CD4-positive, alpha-beta T cell treated with Interleukin-6 for 4 hours (primary cell): Measurements from ENCODE around the gene ADSS1.

Experiments
- DNase-seq: peaks from one replicate; pipeline ENCODE4 v3.0.0-alpha.2; 2020; ENCODE audit warnings: mixed read lengths

Gene ADSS1

GRCh38 chr14:104723651-104724406 lies at the start of gene ADSS1:
TSS of gene ADSS1 (plus strand) at chr14:104724229. CDS start at chr14:104724271, 42 bp downstream.
- DNase-seq: peak; percentile 75

- DNase-seq: no peak
These were observed 48.6 kb upstream of the ADSS1 start for GRCh38 chr14:104675447-104675846.

GRCh38 chr14:104676130-104676693 lies 47.8 kb upstream of the ADSS1 start:
- DNase-seq: no peak

GRCh38 chr14:104676694-104677511 lies 47.1 kb upstream of the ADSS1 start:
- no peak for DNase-seq

GRCh38 chr14:104677512-104678332 lies 46.3 kb upstream of the ADSS1 start:
- peak; percentile 70 for DNase-seq

- no peak for DNase-seq
These were observed 45.7 kb upstream of the ADSS1 start for GRCh38 chr14:104678346-104678745.

- no peak for DNase-seq
These were observed 44.9 kb upstream of the ADSS1 start for GRCh38 chr14:104678901-104679705.

GRCh38 chr14:104680056-104680805 lies 43.8 kb upstream of the ADSS1 start:
- no peak for DNase-seq

- DNase-seq: no peak
These were observed 43.0 kb upstream of the ADSS1 start for GRCh38 chr14:104680806-104681688.

GRCh38 chr14:104681689-104682074 lies 42.3 kb upstream of the ADSS1 start:
- no peak for DNase-seq

GRCh38 chr14:104682107-104682593 lies 41.9 kb upstream of the ADSS1 start:
- DNase-seq: no peak

- DNase-seq: no peak
These were observed 40.2 kb upstream of the ADSS1 start for GRCh38 chr14:104683653-104684448.

- DNase-seq: no peak
These were observed 39.6 kb upstream of the ADSS1 start for GRCh38 chr14:104684449-104684821.

- DNase-seq: no peak
These were observed 38.6 kb upstream of the ADSS1 start for GRCh38 chr14:104685216-104685997.

GRCh38 chr14:104685998-104686610 lies 37.9 kb upstream of the ADSS1 start:
- DNase-seq: no peak

- peak; percentile 54 for DNase-seq
These were observed 37.2 kb upstream of the ADSS1 start for GRCh38 chr14:104686624-104687517.
